ENCODE results near the gene VPS52.

Gene VPS52

GRCh38 chr6:33211666-33212422 lies 59.8 kb downstream of the VPS52 start:
- no peak for DNase-seq (ENCODE audit: low read depth, low spot score)

- DNase-seq (ENCODE audit: low read depth, low spot score): no peak
Observed at GRCh38 chr6:33211136-33211535, 60.5 kb downstream of the VPS52 start.

GRCh38 chr6:33209856-33210255 lies 61.8 kb downstream of the VPS52 start:
- no peak for DNase-seq (ENCODE audit: low read depth, low spot score)

GRCh38 chr6:33208091-33208967 lies 63.3 kb downstream of the VPS52 start, which contains the start of gene RING1:
Gene RING1 (plus strand): TSS chr6:33208500. CDS start chr6:33208823, 323 bp downstream.
- DNase-seq (ENCODE audit: low read depth, low spot score): no peak

- DNase-seq (ENCODE audit: low read depth, low spot score): no peak
Observed at GRCh38 chr6:33207552-33208090, 64.1 kb downstream of the VPS52 start.

- no peak for DNase-seq (ENCODE audit: low read depth, low spot score)
Observed at GRCh38 chr6:33206864-33207551, 64.7 kb downstream of the VPS52 start.

GRCh38 chr6:33206027-33206863 lies 65.4 kb downstream of the VPS52 start:
- DNase-seq (ENCODE audit: low read depth, low spot score): no peak

GRCh38 chr6:33205191-33206026 lies 66.3 kb downstream of the VPS52 start:
- no peak for DNase-seq (ENCODE audit: low read depth, low spot score)

- no peak for DNase-seq (ENCODE audit: low read depth, low spot score)
Observed at GRCh38 chr6:33204415-33205190, 67.1 kb downstream of the VPS52 start, which contains the start of gene HSD17B8. Gene HSD17B8 (plus strand): TSS chr6:33204655. CDS start chr6:33204669, 14 bp downstream.

GRCh38 chr6:33204165-33204414 lies 67.6 kb downstream of the VPS52 start:
- DNase-seq (ENCODE audit: low read depth, low spot score): no peak

GRCh38 chr6:33203443-33204164 lies 68.1 kb downstream of the VPS52 start:
- no peak for DNase-seq (ENCODE audit: low read depth, low spot score)

GRCh38 chr6:33202799-33203198 lies 68.9 kb downstream of the VPS52 start:
- no peak for DNase-seq (ENCODE audit: low read depth, low spot score)

- no peak for DNase-seq (ENCODE audit: low read depth, low spot score)
Observed at GRCh38 chr6:33201935-33202334, 69.7 kb downstream of the VPS52 start.

GRCh38 chr6:33201147-33201545 lies 70.5 kb downstream of the VPS52 start:
- DNase-seq (ENCODE audit: low read depth, low spot score): no peak

Data from iPS DF 19.7 (cell line).